GM12878 (cell line): Measurements from ENCODE around the gene LAMB4. TPM values are rescaled to one million over a fixed set of nuclear protein-coding genes. Genes with fewer than 3 reads are reported as not detected.

Experiments
- ATAC-seq: fragments of 200-7000 bp; cut with Tn5 transposase; 3 replicates; pipeline ENCODE4 v1.9.1; 2020; ENCODE audit warnings: mild to moderate bottlenecking, moderate library complexity
- BruUV-seq: library from RNA; stranded (reverse); fragments of 400-500 nt; replicated peaks from 2 replicates; lab custom pipeline; 2021; lab: Mats Ljungman, UMichigan
- CTCF ChIA-PET: fragments of 300-600 bp; sonication (Branson Sonifier 250); formaldehyde crosslinking; extraction: SDS; loops from one replicate; lab custom pipeline; 2021; ENCODE audit warnings: inconsistent platforms; lab: Yijun Ruan, JAX
- POLR2A ChIA-PET: fragments of 350-600 bp; formaldehyde crosslinking; extraction: SDS; loops from one replicate; lab custom pipeline; 2021; ENCODE audit warnings: inconsistent platforms; lab: Charles Lee
- RAD21 ChIA-PET: fragments of 300-600 bp; sonication (Branson Sonifier 250); formaldehyde crosslinking; loops from one replicate; lab custom pipeline; 2023; ENCODE audit warnings: antibody characterized with exemption; ENCODE audit not compliant: unreplicated experiment; lab: Charles Lee
- SMC1A ChIA-PET: fragments of 300-600 bp; sonication (Branson Sonifier 250); formaldehyde crosslinking; loops from one replicate; lab custom pipeline; 2023; ENCODE audit not compliant: unreplicated experiment, uncharacterized antibody; lab: Charles Lee
- DNase-seq: peaks from one replicate; pipeline ENCODE4 v3.0.0-alpha.2; 2011; ENCODE audit warnings: low read depth, low spot score
- FAIRE-seq: peaks from 3 replicates; lab custom pipeline; 2011; peaks lifted over from hg19 to GRCh38; lab: Jason Lieb, UNC
- H2AFZ ChIP-seq: 2 replicates; pipeline ENCODE4 v1.6.0; 2011; ENCODE audit warnings: low read depth, low read length, control low read depth; ENCODE audit not compliant: control insufficient read depth
- H3K27ac ChIP-seq: 2 replicates; pipeline ENCODE4 v1.5.1; 2011; ENCODE audit warnings: control low read depth; ENCODE audit not compliant: control insufficient read depth, insufficient read depth
- H3K27me3 ChIP-seq, 2 experiments: replicated peaks in 1 of 2; 2 replicates each; pipeline versions ENCODE4 v1.6.0 to v1.6.1; 2011; ENCODE audit warnings: low read length in 1 of 2; ENCODE audit not compliant: control insufficient read depth in 2 of 2, insufficient read depth in 2 of 2
- H3K36me3 ChIP-seq, 2 experiments: 2 replicates each; pipeline ENCODE4 v1.5.1; 2011; ENCODE audit warnings: low read length in 1 of 2; ENCODE audit not compliant: control insufficient read depth in 2 of 2, insufficient read depth in 2 of 2
- H3K4me1 ChIP-seq: 2 replicates; pipeline ENCODE4 v1.6.1; 2011; ENCODE audit warnings: mild to moderate bottlenecking, low read length, moderate library complexity, mixed read lengths; ENCODE audit not compliant: control insufficient read depth, insufficient read depth
- H3K4me2 ChIP-seq: 2 replicates; pipeline ENCODE4 v1.6.0; 2011; ENCODE audit warnings: control low read depth; ENCODE audit not compliant: control insufficient read depth, insufficient read depth
- H3K4me3 ChIP-seq: fragments of 200-600 bp; sonication (generic); 2 replicates; pipeline ENCODE4 v1.5.1; 2016
- H3K79me2 ChIP-seq: 2 replicates; pipeline ENCODE4 v1.6.0; 2011; ENCODE audit warnings: low read length; ENCODE audit not compliant: control insufficient read depth, insufficient read depth
- H3K9ac ChIP-seq: 2 replicates; pipeline ENCODE4 v1.8.0; 2011; ENCODE audit warnings: low read length, control low read depth, mixed read lengths; ENCODE audit not compliant: control insufficient read depth, insufficient read depth
- H3K9me3 ChIP-seq: replicated peaks from 3 replicates; pipeline ENCODE4 v1.5.1; 2011; ENCODE audit warnings: mild to moderate bottlenecking, low read length; ENCODE audit not compliant: control insufficient read depth, insufficient read depth
- H4K20me1 ChIP-seq: 2 replicates; pipeline ENCODE4 v1.6.0; 2011; ENCODE audit not compliant: control insufficient read depth, insufficient read depth
- CREM ChIP-seq: IDR thresholded peaks from 2 replicates; pipeline ENCODE4 v1.6.1; 2014; ENCODE audit warnings: antibody characterized with exemption, low read depth
- EP300 ChIP-seq, 2 experiments: fragments of 150-350 bp in 1 of 2; IDR thresholded peaks; 2 replicates each; pipeline ENCODE4 v1.6.1; 2011 to 2012; ENCODE audit warnings: low read depth in 2 of 2, low read length in 2 of 2, borderline replicate concordance in 1 of 2, improper control_type of control experiment in 1 of 2, inconsistent platforms in 1 of 2; ENCODE audit not compliant: control insufficient read depth in 1 of 2
- HCFC1 ChIP-seq: fragments of 150-350 bp; IDR thresholded peaks from 2 replicates; pipeline ENCODE4 v1.6.1; 2014; ENCODE audit warnings: low read length
- JUNB ChIP-seq: IDR thresholded peaks from 2 replicates; pipeline ENCODE4 v1.6.1; 2016; ENCODE audit warnings: antibody characterized with exemption, mild to moderate bottlenecking
- MXI1 ChIP-seq: fragments of 150-350 bp; IDR thresholded peaks from 2 replicates; pipeline ENCODE4 v1.6.1; 2011; ENCODE audit warnings: low read depth, mild to moderate bottlenecking, inconsistent platforms, low read length, improper control_type of control experiment
- RBBP5 ChIP-seq: fragments of 200-600 bp; sonication (generic); conservative IDR thresholded peaks from 2 replicates; pipeline ENCODE4 v1.6.1; 2016
- STAT1 ChIP-seq: fragments of 450-650 bp; conservative IDR thresholded peaks from 2 replicates; pipeline ENCODE4 v1.6.1; 2014; ENCODE audit warnings: antibody characterized with exemption, mild to moderate bottlenecking
- ZNF207 ChIP-seq: fragments of 450-650 bp; IDR thresholded peaks from 2 replicates; pipeline ENCODE4 v1.6.1; 2014; ENCODE audit warnings: antibody characterized with exemption, mild to moderate bottlenecking, borderline replicate concordance
- ZNF217 ChIP-seq: fragments of 450-650 bp; IDR thresholded peaks from 2 replicates; pipeline ENCODE4 v1.6.1; 2017; ENCODE audit warnings: antibody characterized with exemption, mild to moderate bottlenecking
- WGBS: methylation state at CpG from one replicate; pipeline ENCODE4 v1.1.6; 2016; ENCODE audit warnings: low lambda C conversion rate; ENCODE audit not compliant: insufficient replicate concordance, insufficient coverage; ENCODE audit errors: missing lambda C conversion rate; 5-methylcytosine and 5-hydroxymethylcytosine counted together
- in situ Hi-C: fragments of 300-500 bp; cut with MboI; formaldehyde crosslinking; loops from 9 replicates; pipeline ENCODE4 v1.14.3; 2018; ENCODE audit warnings: mixed read lengths
- intact Hi-C: fragments of 100-400 bp; cut with micrococcal nuclease; formaldehyde crosslinking; loops from one replicate; pipeline ENCODE4 v1.14.2; 2022; ENCODE audit not compliant: unreplicated experiment
- polyA plus RNA-seq, 11 experiments: library from polyadenylated mRNA; depleted of rRNA in 4 of 11; unstranded in 6 of 11; stranded (reverse) in 5 of 11; fragments of >200 nt; fragmentation: Nextera tagmentation in 4 of 11; fragmentation: Illumina TruSeq in 1 of 11; extraction: Ambion mirVana in 4 of 11; extraction: Trizol in 1 of 11; gene quantifications; 1 replicate in 1 of 11; 2 replicates in 10 of 11; pipeline versions ENCODE4 v1.2.1 to v1.2.3, GENCODE V29; 2011 to 2016; ENCODE audit warnings: inconsistent platforms in 2 of 11, missing spikeins in 2 of 11, low read depth in 1 of 11
- total RNA-seq, 4 experiments: library from RNA; depleted of rRNA in 3 of 4; stranded (reverse); fragments of >200 nt in 3 of 4; fragmentation: Illumina TruSeq in 1 of 4; extraction: Trizol in 1 of 4; gene quantifications; 2 replicates each; pipeline versions ENCODE4 v1.2.1 to v1.2.3, GENCODE V29; 2013 to 2021
- TF ChIP-seq, protein P1 (sequence below): IDR thresholded peaks from 2 replicates; pipeline ENCODE4 v1.6.1; 2012; ENCODE audit warnings: improper control_type of control experiment, low read depth, low read length; ENCODE audit not compliant: insufficient replicate concordance
- TF ChIP-seq, protein P2 (sequence below), 3 experiments: IDR thresholded peaks in 2 of 3; conservative IDR thresholded peaks in 1 of 3; 2 replicates each; pipeline ENCODE4 v1.5.1; 2011; ENCODE audit warnings: low read depth in 3 of 3, low read length in 3 of 3, mild to moderate bottlenecking in 3 of 3, control low read depth in 2 of 3, moderate library complexity in 2 of 3, inconsistent platforms in 1 of 3, mixed read lengths in 1 of 3; ENCODE audit not compliant: control insufficient read depth in 2 of 3, insufficient read depth in 1 of 3; ENCODE audit errors: extremely low read depth in 1 of 3

LAMB4 gene
- total and polyA plus RNA-seq, 10 of the 15 experiments (the other 5 are each of a cell fraction or from before 2014, with no cell fraction given): 0.04 to 0.06 TPM; not detected in 8

DNA sequence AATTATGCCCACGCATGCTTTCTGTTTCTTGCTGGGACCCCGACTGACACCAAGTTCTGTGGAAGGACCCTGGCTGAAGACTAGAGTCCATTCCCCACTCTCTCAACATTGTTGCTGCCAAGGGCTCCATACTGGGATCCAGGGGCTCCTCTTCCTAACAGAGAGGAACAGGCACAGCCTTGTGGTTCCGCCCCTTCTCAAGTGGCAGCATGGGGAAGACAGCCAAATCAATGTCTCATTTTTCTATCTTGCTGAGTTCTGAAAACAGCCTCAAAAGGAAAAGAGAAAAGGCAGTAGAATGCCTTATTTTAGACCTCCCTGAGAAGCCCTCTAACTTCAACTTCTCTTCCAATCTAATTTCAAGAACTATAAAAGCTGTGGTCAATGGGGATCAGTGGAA, 103.5 kb downstream of the LAMB4 start:
- in situ Hi-C loops: no loop called here
- H3K27me3 ChIP-seq: peaks cover 0 to 3% of the 10 kb centered on the region in 2 experiments; a peak in 3 of 4 replicates
- no peaks in the 10 kb centered on the region for H3K79me2 ChIP-seq
- no peak for FAIRE-seq
- H3K9ac ChIP-seq: no peak overlapping the region
- H2AFZ ChIP-seq: no peak overlapping the region
- CTCF ChIA-PET: no interaction called here
- no TSS peak for BruUV-seq
- 71% methylated on average over 3 of the region's 3 CpGs for WGBS
- DNase-seq: no peak
- TF ChIP-seq ZNF217 (no peak), STAT1 (no peak), HCFC1 (no peak), EP300 (IDR thresholded peaks at IDR 0.05; ENCODE audit: borderline replicate concordance in 1 of 2, control insufficient read depth in 1 of 2, low read depth in 2 of 2, low read length in 2 of 2) (no peak), MXI1 (no peak)
- TF ChIP-seq, all 136 proteins: peak for 0
- Histone ChIP-seq H3K27ac (no peak overlapping the region), H3K4me2 (no peak overlapping the region), H3K9me3 (no peaks in the 10 kb centered on the region), H3K4me1 (no peaks in the 10 kb centered on the region), H4K20me1 (no peaks in the 10 kb centered on the region; the same call in 1 of the 2 replicates), H3K4me3 (no peak overlapping the region), H3K36me3 (no peaks in the 10 kb centered on the region)
- ChIA-PET RAD21 (no interaction called here), POLR2A (no interaction called here), SMC1A (no interaction called here)
- no peak for ATAC-seq
- intact Hi-C loops: no loop called here

DNA sequence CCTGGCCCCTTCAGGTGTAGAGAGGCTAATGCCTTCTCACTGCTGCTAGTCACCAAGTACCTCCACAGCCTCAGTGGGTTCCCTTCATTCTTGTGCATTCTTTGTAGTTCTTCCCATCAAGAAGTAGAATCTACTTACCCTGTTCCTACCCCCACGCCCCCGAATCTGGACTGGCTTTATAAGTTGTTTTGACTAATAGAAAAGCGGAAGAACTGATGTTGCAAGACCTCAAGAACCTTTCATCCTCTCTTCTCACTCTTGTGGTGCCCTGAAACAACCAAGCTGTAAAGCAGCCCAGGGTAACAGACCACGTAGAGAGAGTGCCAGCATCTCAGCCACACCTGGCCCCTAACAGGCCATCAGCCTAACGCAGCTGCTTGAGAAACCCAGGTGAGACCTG, 104.0 kb downstream of the LAMB4 start:
- CTCF ChIA-PET: no interaction called here
- Histone ChIP-seq H4K20me1 (no peaks in the 10 kb centered on the region; the same call in 1 of the 2 replicates), H3K4me1 (no peaks in the 10 kb centered on the region), H2AFZ (no peak overlapping the region), H3K4me3 (no peak overlapping the region), H3K4me2 (no peak overlapping the region), H3K9me3 (no peaks in the 10 kb centered on the region), H3K79me2 (no peaks in the 10 kb centered on the region), H3K9ac (no peak overlapping the region), H3K27ac (no peak overlapping the region), H3K36me3 (no peaks in the 10 kb centered on the region), H3K27me3 (peaks cover 0 to 3% of the 10 kb centered on the region in 2 experiments; a peak in 3 of 4 replicates)
- 55% methylated on average over 5 of the region's 5 CpGs for WGBS
- ATAC-seq (no peak), FAIRE-seq (no peak), DNase-seq (no peak)
- POLR2A ChIA-PET: no interaction called here
- intact Hi-C loops (no loop called here), in situ Hi-C loops (no loop called here)
- BruUV-seq: no TSS peak
- RAD21 ChIA-PET: no interaction called here
- SMC1A ChIA-PET: interaction anchor here (1.3 kb wide), 1 partner anchor 28 kb away, joined by 3 read pairs; no protein-coding TSS in a partner anchor
- TF ChIP-seq, protein P1, sequence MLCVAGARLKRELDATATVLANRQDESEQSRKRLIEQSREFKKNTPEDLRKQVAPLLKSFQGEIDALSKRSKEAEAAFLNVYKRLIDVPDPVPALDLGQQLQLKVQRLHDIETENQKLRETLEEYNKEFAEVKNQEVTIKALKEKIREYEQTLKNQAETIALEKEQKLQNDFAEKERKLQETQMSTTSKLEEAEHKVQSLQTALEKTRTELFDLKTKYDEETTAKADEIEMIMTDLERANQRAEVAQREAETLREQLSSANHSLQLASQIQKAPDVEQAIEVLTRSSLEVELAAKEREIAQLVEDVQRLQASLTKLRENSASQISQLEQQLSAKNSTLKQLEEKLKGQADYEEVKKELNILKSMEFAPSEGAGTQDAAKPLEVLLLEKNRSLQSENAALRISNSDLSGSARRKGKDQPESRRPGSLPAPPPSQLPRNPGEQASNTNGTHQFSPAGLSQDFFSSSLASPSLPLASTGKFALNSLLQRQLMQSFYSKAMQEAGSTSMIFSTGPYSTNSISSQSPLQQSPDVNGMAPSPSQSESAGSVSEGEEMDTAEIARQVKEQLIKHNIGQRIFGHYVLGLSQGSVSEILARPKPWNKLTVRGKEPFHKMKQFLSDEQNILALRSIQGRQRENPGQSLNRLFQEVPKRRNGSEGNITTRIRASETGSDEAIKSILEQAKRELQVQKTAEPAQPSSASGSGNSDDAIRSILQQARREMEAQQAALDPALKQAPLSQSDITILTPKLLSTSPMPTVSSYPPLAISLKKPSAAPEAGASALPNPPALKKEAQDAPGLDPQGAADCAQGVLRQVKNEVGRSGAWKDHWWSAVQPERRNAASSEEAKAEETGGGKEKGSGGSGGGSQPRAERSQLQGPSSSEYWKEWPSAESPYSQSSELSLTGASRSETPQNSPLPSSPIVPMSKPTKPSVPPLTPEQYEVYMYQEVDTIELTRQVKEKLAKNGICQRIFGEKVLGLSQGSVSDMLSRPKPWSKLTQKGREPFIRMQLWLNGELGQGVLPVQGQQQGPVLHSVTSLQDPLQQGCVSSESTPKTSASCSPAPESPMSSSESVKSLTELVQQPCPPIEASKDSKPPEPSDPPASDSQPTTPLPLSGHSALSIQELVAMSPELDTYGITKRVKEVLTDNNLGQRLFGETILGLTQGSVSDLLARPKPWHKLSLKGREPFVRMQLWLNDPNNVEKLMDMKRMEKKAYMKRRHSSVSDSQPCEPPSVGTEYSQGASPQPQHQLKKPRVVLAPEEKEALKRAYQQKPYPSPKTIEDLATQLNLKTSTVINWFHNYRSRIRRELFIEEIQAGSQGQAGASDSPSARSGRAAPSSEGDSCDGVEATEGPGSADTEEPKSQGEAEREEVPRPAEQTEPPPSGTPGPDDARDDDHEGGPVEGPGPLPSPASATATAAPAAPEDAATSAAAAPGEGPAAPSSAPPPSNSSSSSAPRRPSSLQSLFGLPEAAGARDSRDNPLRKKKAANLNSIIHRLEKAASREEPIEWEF: no peak
- TF ChIP-seq, protein P2, sequence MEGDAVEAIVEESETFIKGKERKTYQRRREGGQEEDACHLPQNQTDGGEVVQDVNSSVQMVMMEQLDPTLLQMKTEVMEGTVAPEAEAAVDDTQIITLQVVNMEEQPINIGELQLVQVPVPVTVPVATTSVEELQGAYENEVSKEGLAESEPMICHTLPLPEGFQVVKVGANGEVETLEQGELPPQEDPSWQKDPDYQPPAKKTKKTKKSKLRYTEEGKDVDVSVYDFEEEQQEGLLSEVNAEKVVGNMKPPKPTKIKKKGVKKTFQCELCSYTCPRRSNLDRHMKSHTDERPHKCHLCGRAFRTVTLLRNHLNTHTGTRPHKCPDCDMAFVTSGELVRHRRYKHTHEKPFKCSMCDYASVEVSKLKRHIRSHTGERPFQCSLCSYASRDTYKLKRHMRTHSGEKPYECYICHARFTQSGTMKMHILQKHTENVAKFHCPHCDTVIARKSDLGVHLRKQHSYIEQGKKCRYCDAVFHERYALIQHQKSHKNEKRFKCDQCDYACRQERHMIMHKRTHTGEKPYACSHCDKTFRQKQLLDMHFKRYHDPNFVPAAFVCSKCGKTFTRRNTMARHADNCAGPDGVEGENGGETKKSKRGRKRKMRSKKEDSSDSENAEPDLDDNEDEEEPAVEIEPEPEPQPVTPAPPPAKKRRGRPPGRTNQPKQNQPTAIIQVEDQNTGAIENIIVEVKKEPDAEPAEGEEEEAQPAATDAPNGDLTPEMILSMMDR (IDR thresholded peaks at IDR 0.05 in 2 of 3, conservative IDR thresholded peaks at IDR 0.05 in 1 of 3; ENCODE audit: control insufficient read depth in 2 of 3, extremely low read depth in 1 of 3, insufficient read depth in 1 of 3, low read depth in 3 of 3, low read length in 3 of 3): no peak
- TF ChIP-seq ZNF207: no peak
- no peak for TF ChIP-seq JUNB
- TF ChIP-seq CREM: no peak
- TF ChIP-seq RBBP5: no peak
